Activated B cell treated with CpG ODN at 0.5 μM for 24 hours (primary cell): ENCODE data around the gene LSM14B. TPM values are rescaled to one million over a fixed set of nuclear protein-coding genes. Genes with fewer than 3 reads are reported as not detected.

Experiments used
- ATAC-seq: fragments of 200-7000 bp; cut with Tn5 transposase; one replicate; pipeline ENCODE4 v1.10.0; 2021; ENCODE audit warnings: low read depth, mild to moderate bottlenecking, moderate library complexity
- CTCF ChIA-PET: fragments of 350-600 bp; sonication (Branson Sonifier 250); formaldehyde crosslinking; loops from one replicate; lab custom pipeline; 2021; ENCODE audit warnings: antibody characterized with exemption; lab: Charles Lee
- POLR2A ChIA-PET: fragments of 350-600 bp; sonication (Branson Sonifier 250); formaldehyde crosslinking; loops from one replicate; lab custom pipeline; 2021; ENCODE audit warnings: antibody characterized with exemption; lab: Charles Lee
- DNase-seq: peaks from one replicate; pipeline ENCODE4 v3.0.0; 2022
- H3K27ac Mint-ChIP-seq: one replicate; pipeline ENCODE4 v1.8.0; 2020; ENCODE audit warnings: mixed read lengths
- H3K27me3 Mint-ChIP-seq: one replicate; pipeline ENCODE4 v1.8.0; 2021; ENCODE audit warnings: mixed read lengths
- H3K36me3 Mint-ChIP-seq: one replicate; pipeline ENCODE4 v1.8.0; 2021; ENCODE audit warnings: low read depth, mixed read lengths
- H3K4me1 Mint-ChIP-seq: one replicate; pipeline ENCODE4 v1.8.0; 2021; ENCODE audit warnings: mixed read lengths
- H3K4me3 Mint-ChIP-seq: one replicate; pipeline ENCODE4 v1.8.0; 2020; ENCODE audit warnings: mild to moderate bottlenecking, mixed read lengths
- H3K9me3 Mint-ChIP-seq: one replicate; pipeline ENCODE4 v1.8.0; 2020; ENCODE audit warnings: mixed read lengths
- intact Hi-C: fragments of 100-400 bp; cut with micrococcal nuclease; formaldehyde crosslinking; loops from one replicate; pipeline ENCODE4 v1.15.1; 2024
- total RNA-seq: library from RNA; stranded (reverse); gene quantifications from 2 replicates; pipeline ENCODE4 v1.2.3, GENCODE V29; 2022
- TF ChIP-seq, protein P1 (sequence below): fragments of 200-600 bp; IDR thresholded peaks from one replicate; pipeline ENCODE4 v1.8.0; 2022; ENCODE audit warnings: antibody characterized with exemption, mild to moderate bottlenecking

The LSM14B gene
- total RNA-seq, 1 donor from 2014 or later: 36.4 TPM

DNA sequence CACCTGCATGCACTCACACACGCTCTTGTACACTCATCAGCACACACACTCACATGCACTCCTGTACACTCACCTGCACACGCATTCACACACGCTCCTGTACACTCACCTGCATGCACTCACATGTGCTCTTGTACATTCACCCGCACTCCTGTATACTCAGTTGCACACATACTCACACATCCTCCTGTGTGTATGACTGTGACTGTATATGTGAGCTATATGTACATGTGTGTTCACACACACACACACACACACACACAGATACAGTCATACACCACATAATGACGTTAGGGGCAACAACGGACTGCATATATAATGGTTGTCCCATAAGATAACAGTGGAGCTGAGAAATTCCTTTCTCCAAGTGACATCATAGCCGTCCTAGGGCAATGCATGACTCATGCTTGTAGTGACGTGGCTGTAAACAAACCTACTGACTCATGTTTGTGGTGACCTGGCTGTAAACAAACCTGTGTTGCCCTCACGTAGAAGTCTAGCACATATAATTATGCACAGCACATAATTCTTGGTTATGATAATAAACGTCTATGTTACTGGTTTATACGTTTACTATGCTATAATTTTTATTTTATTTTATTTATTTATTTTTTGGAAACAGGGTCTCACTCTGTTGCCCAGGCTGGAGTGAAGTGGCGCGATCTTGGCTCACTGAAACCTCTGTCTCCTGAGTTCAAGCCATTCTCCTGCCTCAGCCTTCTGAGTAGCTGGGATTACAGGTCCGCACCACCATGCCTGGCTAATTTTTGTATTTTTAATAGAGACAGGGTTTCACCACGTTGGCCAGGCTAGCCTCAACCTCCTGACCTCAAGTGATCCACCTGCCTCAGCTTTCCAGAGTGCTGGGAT lies 33.8 kb upstream of the LSM14B start:
- intact Hi-C loops: no loop called here
- TF ChIP-seq, protein P1, sequence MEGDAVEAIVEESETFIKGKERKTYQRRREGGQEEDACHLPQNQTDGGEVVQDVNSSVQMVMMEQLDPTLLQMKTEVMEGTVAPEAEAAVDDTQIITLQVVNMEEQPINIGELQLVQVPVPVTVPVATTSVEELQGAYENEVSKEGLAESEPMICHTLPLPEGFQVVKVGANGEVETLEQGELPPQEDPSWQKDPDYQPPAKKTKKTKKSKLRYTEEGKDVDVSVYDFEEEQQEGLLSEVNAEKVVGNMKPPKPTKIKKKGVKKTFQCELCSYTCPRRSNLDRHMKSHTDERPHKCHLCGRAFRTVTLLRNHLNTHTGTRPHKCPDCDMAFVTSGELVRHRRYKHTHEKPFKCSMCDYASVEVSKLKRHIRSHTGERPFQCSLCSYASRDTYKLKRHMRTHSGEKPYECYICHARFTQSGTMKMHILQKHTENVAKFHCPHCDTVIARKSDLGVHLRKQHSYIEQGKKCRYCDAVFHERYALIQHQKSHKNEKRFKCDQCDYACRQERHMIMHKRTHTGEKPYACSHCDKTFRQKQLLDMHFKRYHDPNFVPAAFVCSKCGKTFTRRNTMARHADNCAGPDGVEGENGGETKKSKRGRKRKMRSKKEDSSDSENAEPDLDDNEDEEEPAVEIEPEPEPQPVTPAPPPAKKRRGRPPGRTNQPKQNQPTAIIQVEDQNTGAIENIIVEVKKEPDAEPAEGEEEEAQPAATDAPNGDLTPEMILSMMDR: no peak
- H3K36me3 Mint-ChIP-seq: no peaks in the 10 kb centered on the region
- no peaks in the 10 kb centered on the region for H3K9me3 Mint-ChIP-seq
- ChIA-PET POLR2A (no interaction called here), CTCF (no interaction called here)
- H3K4me3 Mint-ChIP-seq: no peak overlapping the region
- no peaks in the 10 kb centered on the region for H3K4me1 Mint-ChIP-seq
- H3K27ac Mint-ChIP-seq: no peak overlapping the region
- ATAC-seq (no peak), DNase-seq (no peak)
- peaks cover 13% of the 10 kb centered on the region for H3K27me3 Mint-ChIP-seq

DNA sequence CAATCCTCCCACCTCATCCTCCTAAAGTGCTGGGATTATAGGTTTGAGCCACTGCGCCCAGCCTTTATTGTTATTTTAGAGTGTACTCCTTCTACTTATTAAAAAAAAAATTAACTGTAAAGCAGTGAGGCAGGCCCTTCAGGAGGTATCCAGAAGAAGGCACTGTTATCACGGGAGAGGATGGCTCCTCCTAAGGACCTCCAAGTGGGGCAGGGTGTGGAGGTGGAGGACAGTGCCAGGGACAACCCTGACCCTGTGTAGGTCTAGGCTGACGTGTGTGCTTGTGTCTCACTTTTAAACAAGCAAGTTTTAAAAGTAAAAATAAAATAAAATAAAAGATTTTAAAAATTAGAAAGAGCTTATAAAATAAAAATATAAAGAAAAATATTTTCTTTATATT lies 32.9 kb upstream of the LSM14B start:
- TF ChIP-seq, protein P1: no peak
- intact Hi-C loops: no loop called here
- H3K4me3 Mint-ChIP-seq: no peak overlapping the region
- H3K9me3 Mint-ChIP-seq: no peaks in the 10 kb centered on the region
- H3K27me3 Mint-ChIP-seq: peaks cover 13% of the 10 kb centered on the region
- no peaks in the 10 kb centered on the region for H3K4me1 Mint-ChIP-seq
- no peak for DNase-seq
- ATAC-seq: no peak
- POLR2A ChIA-PET: no interaction called here
- no peaks in the 10 kb centered on the region for H3K36me3 Mint-ChIP-seq
- CTCF ChIA-PET: no interaction called here
- no peak overlapping the region for H3K27ac Mint-ChIP-seq

DNA sequence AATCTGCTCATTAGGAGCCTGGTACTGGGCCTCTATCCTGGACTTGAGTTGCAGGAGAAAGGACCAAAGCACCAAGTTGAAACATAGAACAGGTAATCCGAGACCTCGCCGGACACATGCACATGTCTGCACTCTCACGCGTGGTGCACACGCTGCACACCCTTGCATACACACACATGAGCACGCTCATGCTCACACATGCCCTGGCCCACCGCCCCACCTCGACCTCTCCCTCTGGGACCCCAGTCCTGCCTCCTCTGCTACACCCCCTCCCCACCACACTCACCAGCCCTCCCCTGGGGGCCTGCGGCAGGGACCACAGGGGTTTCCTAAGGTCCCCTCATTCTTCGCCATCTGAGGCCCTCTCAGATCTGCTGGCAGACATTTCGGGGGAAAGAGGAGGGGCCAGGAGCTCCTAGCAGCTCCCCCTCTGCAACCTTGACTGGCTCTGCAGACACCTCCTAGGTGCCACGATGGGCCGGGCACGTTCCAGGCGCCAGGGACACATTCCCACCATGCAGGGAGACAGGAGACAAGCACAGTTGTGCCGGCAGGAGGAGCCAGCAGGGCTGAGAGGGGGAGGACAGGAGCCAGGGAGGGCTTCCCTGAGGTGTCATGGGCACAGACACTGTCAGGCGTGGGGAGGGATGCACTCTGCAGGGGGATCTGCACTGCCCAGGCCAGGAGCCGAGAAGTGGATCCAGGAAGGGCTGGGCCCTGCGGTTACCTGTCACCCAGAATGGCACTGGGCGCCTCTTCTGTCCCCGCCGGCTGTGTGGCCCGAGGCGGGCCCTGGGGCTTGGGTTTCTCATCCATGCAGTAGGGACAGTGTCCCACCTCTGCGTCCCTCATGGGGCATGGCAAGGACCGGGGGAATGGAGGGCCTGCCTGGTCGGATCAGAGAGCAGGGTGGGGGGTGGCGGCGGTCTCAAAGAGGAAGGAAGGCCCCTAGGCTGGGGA lies 25.6 kb upstream of the LSM14B start:
- TF ChIP-seq, protein P1: no peak
- no peak overlapping the region for H3K4me3 Mint-ChIP-seq
- ATAC-seq: no peak
- CTCF ChIA-PET: no interaction called here
- H3K27me3 Mint-ChIP-seq: peaks cover 21% of the 10 kb centered on the region
- intact Hi-C loops: no loop called here
- H3K9me3 Mint-ChIP-seq: peaks cover 12% of the 10 kb centered on the region
- H3K36me3 Mint-ChIP-seq: peaks cover 3% of the 10 kb centered on the region
- H3K4me1 Mint-ChIP-seq: no peaks in the 10 kb centered on the region
- no peak overlapping the region for H3K27ac Mint-ChIP-seq
- POLR2A ChIA-PET: no interaction called here
- no peak for DNase-seq

DNA sequence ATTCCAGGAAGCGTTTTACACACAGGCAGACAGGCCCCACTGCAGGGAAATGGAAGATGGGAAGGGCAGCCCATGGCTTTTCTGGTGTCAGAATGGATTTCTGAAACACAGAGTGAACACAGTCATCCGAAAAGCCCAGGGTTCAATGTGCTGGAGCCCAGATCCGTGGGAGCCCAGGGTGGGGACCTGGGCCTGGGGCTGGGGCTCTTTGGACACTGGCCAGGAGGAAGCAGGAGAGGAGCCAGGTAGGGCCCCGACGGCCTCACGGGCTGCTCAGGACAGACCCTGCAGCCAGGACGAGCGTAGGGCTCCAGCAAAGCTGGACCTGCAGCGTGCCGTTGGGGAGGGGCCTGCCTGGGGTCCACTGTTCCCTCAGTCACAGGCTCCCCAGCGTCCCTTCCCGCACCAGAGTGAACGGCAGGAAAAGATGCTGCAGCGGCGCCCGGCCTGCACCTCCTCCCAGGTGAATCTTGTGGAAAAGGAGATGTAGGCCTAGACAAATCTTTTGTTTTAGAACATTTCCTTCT lies 24.3 kb upstream of the LSM14B start:
- Mint-ChIP-seq H3K4me1 (no peaks in the 10 kb centered on the region), H3K36me3 (peaks cover 3% of the 10 kb centered on the region), H3K4me3 (no peak overlapping the region), H3K27ac (no peak overlapping the region), H3K9me3 (peaks cover 14% of the 10 kb centered on the region), H3K27me3 (peaks cover 20% of the 10 kb centered on the region)
- intact Hi-C loops: no loop called here
- ATAC-seq (no peak), DNase-seq (no peak)
- CTCF ChIA-PET: no interaction called here
- POLR2A ChIA-PET: no interaction called here
- TF ChIP-seq, protein P1: no peak

DNA sequence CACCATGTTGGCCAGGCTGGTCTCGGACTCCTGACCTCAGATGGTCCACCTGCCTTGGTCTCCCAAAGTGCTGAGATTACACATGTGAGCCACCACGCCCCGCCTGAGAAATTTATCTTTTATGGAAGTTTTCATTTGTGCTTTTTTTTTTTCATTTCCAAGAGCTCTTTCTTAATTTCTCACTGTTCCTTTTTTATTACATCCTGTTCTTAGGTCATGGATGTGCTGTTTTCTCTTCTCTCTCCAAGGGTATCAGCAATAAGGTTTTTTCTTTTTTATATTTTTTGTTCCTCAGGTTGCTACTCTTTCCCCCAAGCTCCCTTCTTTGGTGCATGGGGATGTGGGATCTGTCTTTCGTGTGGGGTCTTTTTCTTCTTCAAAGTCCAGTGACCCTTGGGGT lies 21.2 kb upstream of the LSM14B start:
- TF ChIP-seq, protein P1: no peak
- CTCF ChIA-PET: no interaction called here

More for the DNA sequence above, 21.2 kb upstream of the LSM14B start:
- Mint-ChIP-seq H3K4me1 (no peaks in the 10 kb centered on the region), H3K27ac (no peak overlapping the region), H3K4me3 (no peak overlapping the region), H3K27me3 (peaks cover 22% of the 10 kb centered on the region), H3K36me3 (peaks cover 5% of the 10 kb centered on the region), H3K9me3 (peaks cover 19% of the 10 kb centered on the region)
- ATAC-seq: no peak
- POLR2A ChIA-PET: no interaction called here
- DNase-seq: no peak
- intact Hi-C loops: no loop called here
